HG03432 (cell line): ENCODE results near the gene MSH3.
"Not testable (repeated sequence)": the region's sequence is repeated elsewhere in the genome, so short reads cannot be mapped to it uniquely, and the experiment has no call there.

Experiments used
- ATAC-seq: cut with Tn5 transposase; IDR thresholded peaks from one replicate; pipeline ENCODE4 v1.9.1; 2021; ENCODE audit warnings: mild to moderate bottlenecking, moderate library complexity; ENCODE audit not compliant: unreplicated experiment

The MSH3 gene

GRCh38 chr5:80705216-80705769 is 50.8 kb downstream of the MSH3 start:
- no peak for ATAC-seq

- ATAC-seq = no peak
These were observed 51.3 kb downstream of the MSH3 start for GRCh38 chr5:80705801-80706200.

- ATAC-seq = no peak
These were observed 52.5 kb downstream of the MSH3 start for GRCh38 chr5:80706835-80707447.

- no peak for ATAC-seq
These were observed 53.2 kb downstream of the MSH3 start for GRCh38 chr5:80707645-80708044.

- ATAC-seq = no peak
These were observed 56.8 kb downstream of the MSH3 start for GRCh38 chr5:80711216-80711615.

- ATAC-seq = no peak
These were observed 57.5 kb downstream of the MSH3 start for GRCh38 chr5:80711938-80712337.

DNA sequence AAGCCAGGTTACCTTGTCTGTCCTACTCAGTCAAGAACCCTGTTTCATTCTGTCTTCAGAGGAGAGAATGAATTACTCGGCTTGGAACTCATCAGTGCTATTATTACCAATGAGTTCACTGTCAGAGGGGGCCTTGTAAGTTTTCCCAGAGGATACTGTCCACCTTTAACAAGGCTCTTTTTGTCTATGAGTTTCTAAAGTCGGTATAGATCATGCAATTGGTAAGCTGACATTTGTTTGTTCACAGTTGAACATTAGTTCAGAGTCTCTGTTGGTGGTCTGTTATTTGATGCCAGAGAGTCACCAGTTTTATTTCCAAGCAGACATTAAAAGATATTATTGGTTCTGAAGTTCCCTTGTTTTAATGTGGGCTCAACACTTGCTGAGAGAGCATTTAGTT is 58.5 kb downstream of the MSH3 start:
- no peak for ATAC-seq

DNA sequence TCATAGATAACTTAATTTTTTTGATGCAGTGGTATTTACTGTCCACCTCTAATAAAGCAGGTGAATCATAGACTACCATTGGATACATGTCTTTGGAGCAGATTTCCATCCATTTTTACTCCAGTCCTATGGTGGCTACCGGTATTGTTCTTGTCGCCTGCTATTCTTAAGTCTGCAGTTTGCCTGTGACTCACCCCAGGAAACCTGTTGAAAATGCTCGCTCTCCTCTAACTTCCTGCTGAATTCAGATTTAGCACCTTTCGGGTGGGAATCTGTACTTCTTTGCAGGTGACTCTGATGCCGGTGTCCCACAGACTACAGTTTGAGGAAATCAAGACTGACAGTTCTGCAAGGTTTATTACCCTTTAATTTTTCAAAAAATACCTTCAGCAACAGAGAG is 59.2 kb downstream of the MSH3 start:
- ATAC-seq = no peak

- no peak for ATAC-seq
These were observed 60.3 kb downstream of the MSH3 start for GRCh38 chr5:80714570-80715298.

DNA sequence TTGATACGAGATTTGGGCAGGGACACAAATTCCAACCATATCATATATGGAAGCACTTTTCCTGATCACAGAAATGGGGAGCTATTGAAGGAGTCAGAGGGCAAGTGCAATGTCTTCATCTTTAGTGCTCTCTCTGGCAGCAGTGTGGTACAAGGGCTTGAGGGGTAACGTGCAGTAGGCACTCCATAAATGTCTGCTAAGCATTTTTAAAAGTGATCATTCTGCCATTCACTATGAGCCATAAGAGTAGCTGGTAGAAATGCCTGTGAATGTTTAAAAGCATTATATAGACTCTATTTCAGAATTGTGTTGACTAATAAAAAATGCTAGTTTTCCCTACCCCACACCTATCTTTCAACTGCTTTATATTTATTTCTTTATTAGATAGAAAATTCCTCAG is 61.4 kb downstream of the MSH3 start:
- ATAC-seq = no peak

DNA sequence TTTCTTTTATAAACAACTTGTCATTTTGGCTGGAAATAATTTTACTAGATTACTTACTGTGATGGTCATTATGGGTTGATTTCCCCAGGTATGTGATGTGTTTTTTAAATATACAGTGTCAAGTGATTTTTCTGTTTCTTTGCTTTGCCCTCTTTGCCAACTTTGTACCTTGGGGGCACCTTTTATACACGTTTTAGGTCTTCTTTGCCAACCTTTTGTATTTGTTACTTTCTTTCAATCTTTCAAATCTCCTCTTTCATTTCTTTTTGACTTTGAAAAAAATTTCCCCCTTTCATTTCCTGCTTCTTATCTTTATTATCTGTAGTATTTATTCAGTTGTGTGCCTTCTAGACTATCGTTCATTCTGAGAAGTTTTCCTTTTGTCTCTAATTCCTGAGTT is 65.7 kb downstream of the MSH3 start:
- ATAC-seq = no peak

DNA sequence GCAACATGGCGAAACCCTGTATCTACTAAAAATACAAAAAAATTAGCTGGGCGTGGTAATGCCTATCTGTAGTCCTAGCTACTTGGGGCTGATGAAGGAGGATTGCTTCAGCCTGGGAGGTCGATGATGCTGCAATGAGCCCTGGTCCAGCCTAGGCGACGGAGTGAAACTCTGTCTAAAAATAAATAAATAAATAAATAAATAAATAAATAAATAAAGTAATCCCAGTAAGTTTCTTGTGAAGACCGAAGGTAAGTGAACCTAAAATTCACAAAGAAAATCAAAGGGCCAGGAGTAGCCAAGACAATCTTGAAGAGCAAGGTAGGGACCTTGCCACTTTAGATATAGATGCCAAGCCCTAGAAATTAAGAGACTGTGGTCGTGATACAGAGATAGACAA is 68.5 kb downstream of the MSH3 start:
- ATAC-seq = no peak

DNA sequence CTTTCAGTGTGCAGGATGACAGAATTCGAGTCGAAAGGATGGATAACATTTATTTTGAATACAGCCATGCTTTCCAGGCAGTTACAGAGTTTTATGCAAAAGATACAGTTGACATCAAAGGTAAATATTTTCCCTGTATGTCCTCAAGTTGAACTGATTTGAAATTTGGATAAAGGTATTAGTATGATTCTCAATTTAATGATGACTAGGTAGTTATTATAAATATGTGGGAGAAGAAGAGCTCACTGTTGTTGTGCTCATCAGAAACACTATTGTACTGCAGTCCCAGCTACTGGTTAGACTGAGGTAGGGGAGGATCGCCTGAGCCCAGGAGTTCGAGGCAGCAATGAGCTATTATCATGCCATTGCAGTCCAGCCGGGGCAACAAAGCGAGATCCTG is 71.0 kb downstream of the MSH3 start:
- ATAC-seq = no peak

DNA sequence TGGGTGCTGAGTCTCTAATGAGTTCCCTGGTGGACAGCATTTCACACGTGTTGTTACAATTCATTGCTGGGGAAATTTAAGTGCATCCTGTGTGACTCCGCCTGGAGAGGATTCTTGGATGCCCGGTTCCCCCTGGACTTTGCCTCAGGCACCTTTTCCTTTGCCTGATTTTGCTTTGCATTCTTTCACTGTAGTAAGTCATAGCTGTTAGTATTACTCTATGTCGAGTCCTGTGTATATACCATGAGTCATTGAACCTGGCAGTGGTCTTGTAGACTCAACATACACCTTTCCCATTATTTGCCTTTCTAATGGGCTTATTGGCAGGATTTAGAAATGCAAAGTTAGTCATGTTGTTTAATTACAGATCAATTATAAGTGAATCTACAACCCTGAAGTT is 82.3 kb downstream of the MSH3 start:
- no peak for ATAC-seq

GRCh38 chr5:80738466-80738865 is 84.0 kb downstream of the MSH3 start:
- ATAC-seq = no peak

DNA sequence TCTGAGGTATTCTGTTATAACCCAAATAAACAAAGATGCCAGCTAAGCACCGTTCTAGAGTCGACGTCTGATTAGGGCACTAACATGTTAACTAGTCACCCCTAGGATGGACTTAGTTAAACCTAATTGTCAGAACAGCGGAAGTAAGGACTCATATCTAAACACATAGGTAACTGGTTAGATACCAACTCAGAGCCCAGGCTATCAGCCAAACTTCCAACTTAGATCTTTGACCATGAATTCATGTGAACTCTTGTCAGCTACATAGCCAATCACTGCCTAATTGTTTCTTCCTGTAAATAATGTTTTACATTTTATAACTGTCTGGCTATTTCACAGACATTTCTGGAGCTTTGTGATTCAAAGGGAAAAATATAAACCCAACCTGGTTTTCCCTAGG is 84.6 kb downstream of the MSH3 start:
- ATAC-seq = no peak

GRCh38 chr5:80739496-80739895 is 85.0 kb downstream of the MSH3 start:
- ATAC-seq = no peak

GRCh38 chr5:80739898-80740297 is 85.4 kb downstream of the MSH3 start:
- ATAC-seq = no peak

- not testable (repeated sequence) for ATAC-seq
These were observed 86.0 kb downstream of the MSH3 start for GRCh38 chr5:80740488-80740887.

DNA sequence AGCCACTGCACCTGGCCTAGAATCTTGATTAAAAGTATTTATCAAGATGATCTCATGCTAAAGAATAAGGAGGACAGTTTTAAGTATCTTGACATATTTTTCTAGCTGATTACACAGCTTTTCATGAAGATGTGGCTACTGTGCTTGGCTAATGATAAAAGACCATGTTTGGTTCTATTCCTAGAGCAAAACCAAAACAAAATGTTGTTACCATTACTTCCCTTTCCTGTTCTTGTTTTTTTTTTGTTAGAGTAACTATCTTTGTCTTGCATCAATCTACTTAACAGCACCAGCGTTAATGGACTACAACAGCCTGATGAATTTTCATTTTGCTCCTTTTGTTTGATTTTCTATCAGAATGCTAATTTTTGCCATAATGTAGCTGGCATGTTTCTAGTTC is 86.5 kb downstream of the MSH3 start:
- ATAC-seq = no peak

GRCh38 chr5:80744149-80744548 is 89.7 kb downstream of the MSH3 start:
- no peak for ATAC-seq

DNA sequence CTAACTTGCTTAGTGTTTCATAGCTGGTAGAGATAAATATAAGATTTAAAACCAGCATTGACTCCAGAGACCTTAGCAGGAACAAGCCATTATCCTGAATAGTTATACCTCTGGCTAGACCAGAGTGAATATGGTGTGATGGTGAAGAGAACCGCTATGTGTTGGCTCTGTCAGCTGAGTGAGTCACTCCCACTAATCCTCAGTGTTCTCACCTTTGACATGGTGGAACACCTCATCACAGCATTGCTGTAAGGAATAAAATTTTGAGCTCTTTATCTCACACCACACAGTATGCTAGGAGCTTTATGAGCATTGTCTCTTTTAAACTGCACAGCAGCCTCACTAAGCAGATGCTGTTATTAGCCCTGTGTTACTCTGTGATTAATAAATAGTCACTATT is 91.0 kb downstream of the MSH3 start:
- no peak for ATAC-seq

DNA sequence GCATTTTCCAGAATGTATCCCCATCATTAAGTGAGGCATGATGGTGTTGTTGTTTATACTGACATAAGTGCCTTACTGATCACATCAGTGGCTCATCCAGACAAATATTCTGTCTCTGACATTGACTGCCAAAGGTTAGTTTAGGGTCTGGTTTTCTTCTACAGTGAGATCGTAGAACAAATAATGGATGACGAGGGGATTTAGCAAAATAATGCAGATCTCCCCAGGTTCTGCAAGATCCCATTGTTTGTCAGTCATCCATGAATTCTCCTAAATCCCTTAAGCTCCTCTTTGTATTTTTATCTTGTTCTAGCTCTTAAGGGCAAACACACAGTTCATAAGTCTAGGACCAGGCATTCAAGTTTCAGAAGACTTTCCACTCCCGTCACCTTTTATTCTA is 93.5 kb downstream of the MSH3 start:
- ATAC-seq = no peak
